K562 (cell line): ENCODE results near the gene SPDYE4. TPM values are rescaled to one million over a fixed set of nuclear protein-coding genes. Genes with fewer than 3 reads are reported as not detected.

Experiments
- ATAC-seq: fragments of 200-7000 bp; cut with Tn5 transposase; 3 replicates; pipeline ENCODE4 v1.9.1; 2020; ENCODE audit warnings: moderate library complexity
- BruUV-seq: library from RNA; stranded (reverse); fragments of 400-500 nt; replicated peaks from 2 replicates; lab custom pipeline; 2021; lab: Mats Ljungman, UMichigan
- CTCF ChIA-PET: fragments of 300-600 bp; formaldehyde crosslinking; extraction: SDS; loops from one replicate; lab custom pipeline; 2021; ENCODE audit warnings: low intra/inter-chr PET ratio; lab: Yijun Ruan, JAX
- POLR2A ChIA-PET: fragments of 300-600, 350-650 bp; sonication (Branson Sonifier 250); formaldehyde crosslinking; extraction: SDS; loops from one replicate; lab custom pipeline; 2021; ENCODE audit warnings: antibody characterized with exemption, inconsistent platforms; lab: Yijun Ruan, JAX
- DNase-seq, 4 experiments: peaks; one replicate each; pipeline versions ENCODE4 v3.0.0 to v3.0.0-alpha.2; 2011 to 2018; ENCODE audit warnings: low spot score in 3 of 4, mixed read lengths in 3 of 4; ENCODE audit errors: extremely low read depth in 1 of 4
- FAIRE-seq: peaks from 2 replicates; lab custom pipeline; 2011; peaks lifted over from hg19 to GRCh38; lab: Jason Lieb, UNC
- H2AFZ ChIP-seq: 2 replicates; pipeline ENCODE4 v1.6.0; 2011; ENCODE audit warnings: low read depth, low read length, control low read depth, inconsistent platforms
- H3K27ac ChIP-seq: fragments of 200-600 bp; 3 replicates; pipeline ENCODE4 v1.8.0; 2011; ENCODE audit warnings: low read depth, mild to moderate bottlenecking, control low read depth, inconsistent platforms, low read length, moderate library complexity, mixed read lengths; ENCODE audit errors: extremely low read depth
- H3K27me3 ChIP-seq, 2 experiments: fragments of 300-600 bp in 1 of 2; 2 replicates in 1 of 2; 3 replicates in 1 of 2; pipeline versions ENCODE4 v1.6.0 to v1.8.0; 2011; ENCODE audit warnings: inconsistent platforms in 2 of 2, low read length in 2 of 2, mild to moderate bottlenecking in 1 of 2, mixed read lengths in 1 of 2, moderate library complexity in 1 of 2; ENCODE audit not compliant: control insufficient read depth in 2 of 2, insufficient read depth in 2 of 2
- H3K36me3 ChIP-seq: fragments of 300-600 bp; 3 replicates; pipeline ENCODE4 v1.8.0; 2011; ENCODE audit warnings: mild to moderate bottlenecking, low read length, inconsistent platforms; ENCODE audit not compliant: control insufficient read depth, insufficient read depth
- H3K4me1 ChIP-seq, 2 experiments: fragments of 200-600 bp in 1 of 2; replicated peaks in 1 of 2; 2 replicates in 1 of 2; 3 replicates in 1 of 2; pipeline versions ENCODE4 v1.5.1 to v1.8.0; 2011; ENCODE audit warnings: inconsistent platforms in 2 of 2, low read length in 2 of 2, mild to moderate bottlenecking in 1 of 2, mixed read lengths in 1 of 2, moderate library complexity in 1 of 2; ENCODE audit not compliant: control insufficient read depth in 2 of 2, insufficient read depth in 2 of 2
- H3K4me2 ChIP-seq: 2 replicates; pipeline ENCODE4 v1.6.1; 2011; ENCODE audit warnings: low read length, control low read depth, inconsistent platforms, mixed read lengths; ENCODE audit not compliant: insufficient read depth
- H3K4me3 ChIP-seq: fragments of 200-600 bp; sonication (generic), shearing (Covaris generic); 2 replicates; pipeline ENCODE4 v1.5.1; 2016; ENCODE audit warnings: control low read depth, inconsistent platforms
- H3K79me2 ChIP-seq: fragments of 200-600 bp; 3 replicates; pipeline ENCODE4 v1.8.0; 2011; ENCODE audit warnings: low read length, inconsistent platforms; ENCODE audit not compliant: control insufficient read depth, insufficient read depth
- H3K9ac ChIP-seq, 2 experiments: 2 replicates each; pipeline versions ENCODE4 v1.6.0 to v1.6.1; 2011; ENCODE audit warnings: low read depth in 2 of 2, low read length in 2 of 2, control low read depth in 1 of 2, inconsistent platforms in 1 of 2, mild to moderate bottlenecking in 1 of 2, mixed read lengths in 1 of 2; ENCODE audit not compliant: insufficient read depth in 1 of 2
- H3K9me1 ChIP-seq: one replicate; pipeline ENCODE4 v1.6.0; 2011; ENCODE audit warnings: inconsistent platforms, mild to moderate bottlenecking, low read length, moderate library complexity; ENCODE audit not compliant: control insufficient read depth, insufficient read depth
- H3K9me3 ChIP-seq: replicated peaks from 2 replicates; pipeline ENCODE4 v1.5.1; 2011; ENCODE audit warnings: low read depth, low read length, inconsistent platforms; ENCODE audit not compliant: control insufficient read depth, insufficient read depth
- H4K20me1 ChIP-seq: replicated peaks from 2 replicates; pipeline ENCODE4 v1.6.1; 2011; ENCODE audit warnings: low read length, inconsistent platforms, mixed read lengths; ENCODE audit not compliant: control insufficient read depth, insufficient read depth
- DDX20 ChIP-seq: fragments of 450-650 bp; IDR thresholded peaks from 2 replicates; pipeline ENCODE4 v1.6.1; 2016; ENCODE audit warnings: missing genetic modification characterization, low read depth, mild to moderate bottlenecking, missing compliant biosample characterization, moderate library complexity
- DPF2 ChIP-seq: fragments of 450-650 bp; IDR thresholded peaks from 2 replicates; pipeline ENCODE4 v1.6.1; 2016
- EP400 ChIP-seq: fragments of 450-650 bp; IDR thresholded peaks from 2 replicates; pipeline ENCODE4 v1.6.1; 2017; ENCODE audit warnings: antibody characterized with exemption, mild to moderate bottlenecking, moderate library complexity
- FUS ChIP-seq: fragments of 200-400 bp; formaldehyde crosslinking; optimal IDR thresholded peaks from 2 replicates; pipeline ENCODE3; 2017; ENCODE audit warnings: low read depth, low read length
- GABPA ChIP-seq: fragments of 200-800 bp; sonication (Bioruptor generic); conservative IDR thresholded peaks from 2 replicates; pipeline ENCODE4 v1.6.1; 2016; ENCODE audit warnings: low read depth, missing genetic modification characterization, missing compliant biosample characterization
- ILK ChIP-seq: fragments of 450-650 bp; IDR thresholded peaks from 2 replicates; pipeline ENCODE4 v1.6.1; 2016; ENCODE audit warnings: missing genetic modification characterization, low read depth, mild to moderate bottlenecking, missing compliant biosample characterization, moderate library complexity, borderline replicate concordance
- IRF9 ChIP-seq: fragments of 450-650 bp; IDR thresholded peaks from 2 replicates; pipeline ENCODE4 v1.6.1; 2016; ENCODE audit warnings: missing biosample characterization, missing genetic modification characterization
- NUFIP1 ChIP-seq: fragments of 450-650 bp; IDR thresholded peaks from 2 replicates; pipeline ENCODE4 v1.6.1; 2018; ENCODE audit not compliant: partially characterized antibody
- RAD51 ChIP-seq: fragments of 450-650 bp; IDR thresholded peaks from 2 replicates; pipeline ENCODE4 v1.7.1; 2016; ENCODE audit warnings: low read depth, mild to moderate bottlenecking, borderline replicate concordance
- SMAD4 ChIP-seq: fragments of 250-450 bp; sonication (Bioruptor Pico); conservative IDR thresholded peaks from 2 replicates; pipeline ENCODE4 v1.8.0; 2021; ENCODE audit warnings: inconsistent platforms, mild to moderate bottlenecking, moderate library complexity
- SMARCC2 ChIP-seq: fragments of 450-650 bp; IDR thresholded peaks from 2 replicates; pipeline ENCODE4 v1.6.1; 2017; ENCODE audit warnings: antibody characterized with exemption, moderate library complexity, mild to moderate bottlenecking, low read depth
- SP1 ChIP-seq: sonication (generic); formaldehyde crosslinking; IDR thresholded peaks from 2 replicates; pipeline ENCODE4 v1.8.1; 2022; ENCODE audit warnings: mild to moderate bottlenecking, missing genetic modification reagents
- STAG1 ChIP-seq: sonication (generic); formaldehyde crosslinking; IDR thresholded peaks from 2 replicates; pipeline ENCODE4 v1.5.0; 2020; ENCODE audit warnings: missing genetic modification reagents, borderline replicate concordance
- TCFL5 ChIP-seq: fragments of 250-450 bp; sonication (Bioruptor Pico); conservative IDR thresholded peaks from 2 replicates; pipeline ENCODE4 v1.6.1; 2021; ENCODE audit warnings: mild to moderate bottlenecking, moderate library complexity, matching md5 sums
- TGIF2 ChIP-seq: sonication (generic); formaldehyde crosslinking; IDR thresholded peaks from 2 replicates; pipeline ENCODE4 v1.8.1; 2022; ENCODE audit warnings: mild to moderate bottlenecking, missing genetic modification reagents, moderate library complexity
- ZNF277 ChIP-seq: fragments of 250-450 bp; sonication (Bioruptor Pico); IDR thresholded peaks from 2 replicates; pipeline ENCODE4 v1.8.0; 2022; ENCODE audit warnings: inconsistent platforms, mild to moderate bottlenecking, moderate library complexity, borderline replicate concordance
- ZNF444 ChIP-seq: fragments of 250-450 bp; sonication (Bioruptor Pico); IDR thresholded peaks from 2 replicates; pipeline ENCODE4 v1.4.0; 2020; ENCODE audit warnings: mild to moderate bottlenecking, moderate library complexity
- WGBS: fragments of 100-300 bp; shearing (Covaris generic); methylation state at CpG from one replicate; pipeline ENCODE4 v1.1.6; 2016; ENCODE audit warnings: low coverage, mixed read lengths; ENCODE audit not compliant: insufficient coverage; ENCODE audit errors: missing lambda C conversion rate; 5-methylcytosine and 5-hydroxymethylcytosine counted together
- in situ Hi-C: fragments of 300-500 bp; cut with MboI; formaldehyde crosslinking; loops from 4 replicates; pipeline ENCODE4 v1.15.0; 2018; ENCODE audit warnings: inconsistent platforms, mixed read lengths
- intact Hi-C: fragments of 100-400 bp; cut with micrococcal nuclease; formaldehyde crosslinking; loops from 2 replicates; pipeline ENCODE4 v1.14.2; 2022
- polyA plus RNA-seq, 8 experiments: library from polyadenylated mRNA; depleted of rRNA in 4 of 8; stranded (reverse) in 5 of 8; unstranded in 3 of 8; fragments of >200 nt; fragmentation: Nextera tagmentation in 2 of 8; fragmentation: Illumina TruSeq in 1 of 8; extraction: Ambion mirVana in 2 of 8; extraction: Trizol in 1 of 8; gene quantifications; 2 replicates each; pipeline versions ENCODE4 v1.2.1 to v1.2.3, GENCODE V29; 2011 to 2014; ENCODE audit warnings: inconsistent platforms in 1 of 8, missing spikeins in 1 of 8
- total RNA-seq, 7 experiments: library from RNA; depleted of rRNA in 6 of 7; stranded (reverse); fragments of >200 nt in 6 of 7; fragmentation: Illumina TruSeq in 2 of 7; extraction: Trizol in 2 of 7; gene quantifications; 2 replicates each; pipeline versions ENCODE4 v1.2.1 to v1.2.3, GENCODE V29; 2011 to 2021; ENCODE audit warnings: low replicate concordance in 1 of 7

The SPDYE4 gene
- total and polyA plus RNA-seq, 9 of the 15 experiments (the other 6 are each of a cell fraction or from before 2014, with no cell fraction given): not detected

GRCh38 chr17:8766731-8767130 is 8.4 kb upstream of the SPDYE4 start:
- no peak overlapping the region for H3K27ac ChIP-seq
- no peaks in the 10 kb centered on the region for H4K20me1 ChIP-seq
- no peaks in the 10 kb centered on the region for H3K9me3 ChIP-seq
- H3K4me1 ChIP-seq: no peaks in the 10 kb centered on the region
- TF ChIP-seq NUFIP1 (no peak), ILK (tag) (no peak), DPF2 (no peak), ZNF277 (CRISPR knock-in tag) (no peak), DDX20 (tag) (no peak), STAG1 (CRISPR knock-in tag) (no peak), SMAD4 (CRISPR knock-in tag) (no peak), IRF9 (no peak), ZNF444 (no peak), EP400 (no peak), SMARCC2 (no peak), FUS (no peak), TCFL5 (CRISPR knock-in tag) (no peak), TGIF2 (CRISPR knock-in tag) (no peak), GABPA (tag) (no peak), SP1 (CRISPR knock-in tag) (no peak), RAD51 (no peak)
- no peaks in the 10 kb centered on the region for H3K79me2 ChIP-seq
- H3K4me2 ChIP-seq: no peak overlapping the region
- FAIRE-seq: no peak
- ChIA-PET CTCF (no interaction called here), POLR2A (interaction anchor here (0.5 to 0.6 kb wide), 2 partner anchors 10 to 11 kb away, joined by 3 read pairs; no protein-coding TSS in a partner anchor)
- H3K9ac ChIP-seq: no peak overlapping the region
- 0% methylated on average over 2 of the region's 2 CpGs for WGBS
- H3K9me1 ChIP-seq: no peaks in the 10 kb centered on the region
- H3K27me3 ChIP-seq: peaks cover 0 to 16% of the 10 kb centered on the region in 2 experiments; a peak in 3 of 5 replicates
- no peak overlapping the region for H2AFZ ChIP-seq
- H3K36me3 ChIP-seq: no peaks in the 10 kb centered on the region
- no peak overlapping the region for H3K4me3 ChIP-seq
- no peak for DNase-seq
- in situ Hi-C loops: no loop called here
- BruUV-seq: no TSS peak
- no peak for ATAC-seq
- intact Hi-C loops: no loop called here
